MCF 10A (cell line): ENCODE data around the gene BACH1. TPM values are rescaled to one million over a fixed set of nuclear protein-coding genes. Genes with fewer than 3 reads are reported as not detected.

Experiments
- BruUV-seq: library from RNA; stranded (reverse); fragments of 400-500 nt; replicated peaks from 2 replicates; lab custom pipeline; 2021; lab: Mats Ljungman, UMichigan
- CTCF ChIA-PET: fragments of 300-600 bp; sonication (Branson Sonifier 250); formaldehyde crosslinking; extraction: SDS; loops from one replicate; lab custom pipeline; 2021; ENCODE audit warnings: antibody characterized with exemption, inconsistent platforms; lab: Yijun Ruan, JAX
- POLR2A ChIA-PET: fragments of 300-600, 350-650 bp; sonication (Branson Sonifier 250); formaldehyde crosslinking; extraction: SDS; loops from one replicate; lab custom pipeline; 2020; ENCODE audit warnings: antibody characterized with exemption, inconsistent platforms; lab: Yijun Ruan, JAX
- DNase-seq: peaks from one replicate; pipeline ENCODE4 v3.0.0-alpha.2; 2018; ENCODE audit not compliant: unreplicated experiment
- H3K27ac Mint-ChIP-seq: one replicate; pipeline ENCODE4 v1.8.0; 2022; ENCODE audit warnings: mild to moderate bottlenecking, low read depth, mixed read lengths; ENCODE audit not compliant: unreplicated experiment
- H3K27me3 Mint-ChIP-seq: one replicate; pipeline ENCODE4 v1.8.0; 2022; ENCODE audit warnings: mixed read lengths; ENCODE audit not compliant: insufficient read depth, unreplicated experiment
- H3K36me3 Mint-ChIP-seq: one replicate; pipeline ENCODE4 v1.8.0; 2022; ENCODE audit warnings: mild to moderate bottlenecking, moderate library complexity, mixed read lengths; ENCODE audit not compliant: insufficient read depth, unreplicated experiment
- H3K4me1 Mint-ChIP-seq: one replicate; pipeline ENCODE4 v1.8.0; 2022; ENCODE audit warnings: mixed read lengths; ENCODE audit not compliant: insufficient read depth, unreplicated experiment
- H3K4me3 Mint-ChIP-seq: one replicate; pipeline ENCODE4 v1.8.0; 2022; ENCODE audit warnings: mild to moderate bottlenecking, moderate library complexity, mixed read lengths; ENCODE audit not compliant: unreplicated experiment
- H3K9me3 Mint-ChIP-seq: one replicate; pipeline ENCODE4 v1.8.0; 2022; ENCODE audit warnings: mixed read lengths; ENCODE audit not compliant: unreplicated experiment
- intact Hi-C: fragments of 100-400 bp; cut with micrococcal nuclease; formaldehyde crosslinking; loops from 2 replicates; pipeline ENCODE4 v1.14.1; 2022
- total RNA-seq: library from RNA; stranded (reverse); gene quantifications from 2 replicates; pipeline ENCODE4 v1.2.3, GENCODE V29; 2022
- TF ChIP-seq, protein P1 (sequence below): fragments of 200-600 bp; IDR thresholded peaks from one replicate; pipeline ENCODE4 v1.8.0; 2022; ENCODE audit warnings: antibody characterized with exemption, mild to moderate bottlenecking; ENCODE audit not compliant: unreplicated experiment

BACH1 gene
- total RNA-seq, 1 experiment from 2014 or later: 69.3 TPM

DNA sequence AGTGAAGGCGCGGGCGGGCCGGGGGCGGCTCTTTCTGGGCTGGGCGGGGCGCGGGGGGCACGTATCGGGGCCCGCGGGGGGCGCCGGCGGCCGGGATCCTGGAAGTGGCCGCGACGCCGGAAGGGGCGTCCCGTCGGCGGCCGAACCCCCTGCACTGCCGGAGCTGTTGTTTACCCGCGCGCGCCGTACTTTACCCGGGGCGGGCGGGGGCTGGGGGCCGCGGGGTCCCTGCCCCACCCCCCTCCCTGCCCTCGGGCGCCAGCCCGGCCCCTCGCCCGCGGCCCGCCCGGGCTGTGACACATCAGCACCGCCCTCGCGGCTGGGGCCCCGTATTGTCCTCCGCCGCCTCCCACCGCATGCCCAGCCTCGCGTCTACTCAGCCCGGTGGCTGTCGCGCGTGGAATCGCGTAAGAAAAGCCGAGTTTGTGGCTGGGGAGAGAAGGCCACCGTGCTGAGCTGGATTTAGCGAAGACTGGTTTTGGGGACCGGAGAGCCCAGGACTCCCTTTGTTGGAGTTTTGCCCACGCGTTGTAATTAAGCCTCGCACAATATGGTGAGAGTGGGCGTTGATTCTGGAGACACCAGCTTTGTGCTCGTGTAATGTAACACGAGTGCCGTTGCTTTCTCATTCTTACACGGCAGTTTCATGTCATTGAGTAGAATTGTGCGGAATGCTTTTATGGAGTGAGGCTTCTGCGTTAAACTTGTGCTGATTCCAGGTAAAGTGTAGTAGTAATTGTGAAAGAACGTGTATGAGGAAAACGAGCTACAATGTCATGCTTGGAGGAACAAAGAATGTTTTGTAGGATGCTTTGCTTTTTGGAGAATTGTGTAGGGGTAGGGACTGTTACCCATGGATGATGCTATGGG lies 559 bp downstream of the BACH1 start:
- intact Hi-C loops: loop anchor here (2.0 to 10.0 kb wide), 3 partner anchors 40 to 208 kb away; no protein-coding TSS in a partner anchor
- peaks cover 38% of the 10 kb centered on the region for H3K4me1 Mint-ChIP-seq
- ChIA-PET POLR2A (interaction anchor here (0.8 to 10.8 kb wide), 36 partner anchors 10 to 275 kb away, joined by 3 to 256 read pairs (median 11); partner anchors contain the start of genes CCT8 and USP16), CTCF (interaction anchor here (0.5 to 7.1 kb wide), 25 partner anchors 10 to 212 kb away, joined by 3 to 93 read pairs (median 5); no protein-coding TSS in a partner anchor)
- TSS peak; percentile 42 for BruUV-seq
- no peaks in the 10 kb centered on the region for H3K27me3 Mint-ChIP-seq
- H3K9me3 Mint-ChIP-seq: no peaks in the 10 kb centered on the region
- H3K36me3 Mint-ChIP-seq: peaks cover 7% of the 10 kb centered on the region
- H3K27ac Mint-ChIP-seq: peak overlapping the region; percentile 61
- H3K4me3 Mint-ChIP-seq: peak overlapping the region; percentile 81
- DNase-seq: peak; percentile 55
- TF ChIP-seq, protein P1, sequence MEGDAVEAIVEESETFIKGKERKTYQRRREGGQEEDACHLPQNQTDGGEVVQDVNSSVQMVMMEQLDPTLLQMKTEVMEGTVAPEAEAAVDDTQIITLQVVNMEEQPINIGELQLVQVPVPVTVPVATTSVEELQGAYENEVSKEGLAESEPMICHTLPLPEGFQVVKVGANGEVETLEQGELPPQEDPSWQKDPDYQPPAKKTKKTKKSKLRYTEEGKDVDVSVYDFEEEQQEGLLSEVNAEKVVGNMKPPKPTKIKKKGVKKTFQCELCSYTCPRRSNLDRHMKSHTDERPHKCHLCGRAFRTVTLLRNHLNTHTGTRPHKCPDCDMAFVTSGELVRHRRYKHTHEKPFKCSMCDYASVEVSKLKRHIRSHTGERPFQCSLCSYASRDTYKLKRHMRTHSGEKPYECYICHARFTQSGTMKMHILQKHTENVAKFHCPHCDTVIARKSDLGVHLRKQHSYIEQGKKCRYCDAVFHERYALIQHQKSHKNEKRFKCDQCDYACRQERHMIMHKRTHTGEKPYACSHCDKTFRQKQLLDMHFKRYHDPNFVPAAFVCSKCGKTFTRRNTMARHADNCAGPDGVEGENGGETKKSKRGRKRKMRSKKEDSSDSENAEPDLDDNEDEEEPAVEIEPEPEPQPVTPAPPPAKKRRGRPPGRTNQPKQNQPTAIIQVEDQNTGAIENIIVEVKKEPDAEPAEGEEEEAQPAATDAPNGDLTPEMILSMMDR: no peak

DNA sequence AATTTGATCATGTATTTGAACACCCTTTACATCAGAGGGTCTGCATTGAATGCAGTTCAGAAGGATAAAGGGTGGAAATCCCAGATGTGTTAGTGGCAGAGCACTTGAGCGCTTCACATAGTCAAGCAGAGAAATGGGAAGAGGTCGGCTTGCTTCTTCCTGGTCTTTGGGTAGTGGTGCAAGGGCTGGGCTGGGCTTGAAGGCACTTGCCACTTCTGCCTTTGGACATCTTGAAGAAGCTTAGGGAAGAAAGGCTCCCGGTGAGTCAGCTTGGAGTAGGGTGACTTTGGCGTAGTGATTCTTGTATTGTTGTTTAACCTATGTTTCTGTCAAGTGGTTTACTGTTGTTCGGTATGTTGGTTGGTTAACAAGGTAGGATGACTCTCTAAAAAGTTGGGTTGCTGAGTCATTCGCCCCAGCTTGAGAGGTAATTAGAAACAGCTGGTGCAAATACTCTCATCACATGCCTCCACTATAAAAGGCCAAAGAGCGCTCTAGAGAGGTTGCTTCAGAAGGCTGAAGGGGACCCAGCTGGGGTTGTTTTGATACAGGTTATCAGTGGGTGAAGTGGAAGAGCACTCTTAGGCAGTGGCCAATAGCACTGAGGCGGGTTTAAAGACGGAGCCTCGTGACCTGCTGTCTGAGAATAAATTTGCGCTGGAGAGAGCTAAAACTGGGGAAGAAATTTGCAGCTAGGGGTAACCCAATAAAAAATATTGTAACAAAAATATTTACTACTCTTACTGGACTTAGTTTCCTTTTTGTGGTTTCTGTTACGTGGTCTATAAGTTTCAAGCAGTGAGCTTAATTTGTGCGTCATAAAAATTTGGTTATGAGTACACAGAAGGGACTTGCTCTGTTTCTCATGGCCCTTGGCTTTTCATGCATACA lies 1.4 kb downstream of the BACH1 start:
- peak overlapping the region; percentile 61 for H3K27ac Mint-ChIP-seq
- peaks cover 7% of the 10 kb centered on the region for H3K36me3 Mint-ChIP-seq
- TF ChIP-seq, protein P1: no peak
- POLR2A ChIA-PET: interaction anchor here (0.8 to 10.8 kb wide), 38 partner anchors 9 to 276 kb away, joined by 3 to 256 read pairs (median 9); partner anchors contain the start of genes CCT8 and USP16
- intact Hi-C loops: loop anchor here (1.0 to 10.0 kb wide), 4 partner anchors 41 to 209 kb away; no protein-coding TSS in a partner anchor
- peak overlapping the region; percentile 81 for H3K4me3 Mint-ChIP-seq
- CTCF ChIA-PET: interaction anchor here (0.5 to 7.1 kb wide), 37 partner anchors 10 to 1773 kb away, joined by 3 to 93 read pairs (median 4); no protein-coding TSS in a partner anchor
- H3K9me3 Mint-ChIP-seq: no peaks in the 10 kb centered on the region
- BruUV-seq: no TSS peak
- peaks cover 38% of the 10 kb centered on the region for H3K4me1 Mint-ChIP-seq
- no peaks in the 10 kb centered on the region for H3K27me3 Mint-ChIP-seq
- DNase-seq: peak; percentile 91

DNA sequence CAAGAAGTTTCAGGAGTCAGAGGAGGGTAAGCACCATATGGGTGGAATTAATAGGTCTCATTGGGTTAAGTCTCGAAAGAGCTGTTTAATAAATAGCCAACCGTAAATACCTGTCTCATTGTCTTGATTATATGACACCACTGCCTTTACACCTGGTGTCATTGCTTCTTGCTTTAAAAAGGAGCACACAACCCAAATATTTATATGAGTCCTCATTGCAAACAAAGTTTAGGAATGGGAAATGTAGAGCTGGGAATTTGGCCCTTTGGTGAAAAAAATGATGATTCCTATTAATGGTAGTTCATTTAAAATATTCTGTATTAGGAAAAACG lies 2.1 kb downstream of the BACH1 start:
- peaks cover 10% of the 10 kb centered on the region for H3K36me3 Mint-ChIP-seq
- no peaks in the 10 kb centered on the region for H3K9me3 Mint-ChIP-seq
- ChIA-PET CTCF (interaction anchor here (0.5 to 7.1 kb wide), 22 partner anchors 10 to 209 kb away, joined by 3 to 93 read pairs (median 5); no protein-coding TSS in a partner anchor), POLR2A (interaction anchor here (0.9 to 10.8 kb wide), 26 partner anchors 9 to 276 kb away, joined by 3 to 256 read pairs (median 36); partner anchors contain the start of genes CCT8 and USP16)
- H3K27me3 Mint-ChIP-seq: no peaks in the 10 kb centered on the region
- intact Hi-C loops: loop anchor here (1.0 kb wide), 2 partner anchors 48 to 72 kb away; no protein-coding TSS in a partner anchor
- BruUV-seq: no TSS peak
- DNase-seq: no peak
- TF ChIP-seq, protein P1: no peak
- H3K4me3 Mint-ChIP-seq: peak overlapping the region; percentile 81
- peak overlapping the region; percentile 61 for H3K27ac Mint-ChIP-seq
- H3K4me1 Mint-ChIP-seq: peaks cover 40% of the 10 kb centered on the region
